Measurements from ENCODE around the gene YBX3.

DNA sequence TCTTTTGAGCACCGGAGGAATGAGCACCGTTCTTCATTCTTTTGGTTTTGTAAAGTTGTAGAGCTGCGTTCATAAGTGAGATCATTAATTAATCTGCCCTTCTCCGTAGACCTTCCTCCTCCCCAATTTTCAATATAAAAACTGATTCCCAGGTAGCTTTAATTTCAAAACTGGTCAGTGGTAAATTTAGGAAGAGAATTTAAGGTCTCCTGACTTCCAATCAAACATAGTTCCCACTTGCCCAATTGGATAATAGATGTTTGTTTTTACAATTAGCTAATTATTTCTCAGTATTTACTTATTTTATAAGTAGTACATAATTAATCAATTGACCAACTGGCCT, 27.2 kb upstream of the YBX3 start:
- TF ChIP-seq POLR2A (IDR thresholded peaks at IDR 0.05) (no peak), CTCF (IDR thresholded peaks at IDR 0.05) (no peak), EP300 (IDR thresholded peaks at IDR 0.05) (no peak)
